ENCODE measurements around the gene SELENOF. TPM values are rescaled to one million over a fixed set of nuclear protein-coding genes. Genes with fewer than 3 reads are reported as not detected.

Gene SELENOF
- polyA plus RNA-seq, 1 of the 3 experiments (the other 2 are of a cell fraction) = 155 TPM

DNA sequence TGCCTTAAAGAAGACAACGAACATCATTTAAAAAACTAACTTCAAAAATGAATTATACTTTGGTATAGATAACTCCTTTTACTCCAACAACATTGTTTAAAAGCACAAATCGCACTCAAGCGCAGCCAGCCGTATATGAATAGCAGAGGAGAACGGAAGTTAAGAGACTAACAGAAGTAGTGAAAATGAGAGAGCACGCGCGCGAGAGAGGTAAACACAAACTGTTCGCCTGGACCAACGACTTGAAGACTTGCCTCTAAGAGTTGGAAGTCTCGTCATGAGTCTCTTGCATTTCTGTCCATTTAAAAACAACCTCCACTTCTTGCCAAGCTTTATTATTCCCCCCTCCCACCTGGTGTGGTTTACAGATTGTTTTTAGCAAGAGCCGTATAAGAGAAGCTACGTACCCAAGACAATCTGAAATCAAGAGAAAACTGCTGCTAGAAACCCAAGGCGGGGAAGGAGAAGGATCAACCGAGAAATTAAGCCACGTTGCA, 479 bp downstream of the SELENOF start:
- Histone ChIP-seq H3K36me3 (replicated peaks in 1 of 2; ENCODE audit: control insufficient read depth in 1 of 2, insufficient read depth in 2 of 2, low read length in 1 of 2) (peaks cover 7 to 9% of the 10 kb centered on the region in 2 experiments), H3K9me2 (no peaks in the 10 kb centered on the region), H3F3A (replicated peaks; ENCODE audit: insufficient read depth) (peaks cover 4% of the 10 kb centered on the region), H4K20me1 (ENCODE audit: insufficient read depth) (peaks cover 40% of the 10 kb centered on the region), H3K9ac (peak overlapping the region; percentile 96), H3K27ac (ENCODE audit: low read depth in 2 of 2, low read length in 1 of 2) (peak overlapping the region; percentile 87 to 91), H3K79me2 (ENCODE audit: insufficient read depth) (peaks cover 90% of the 10 kb centered on the region), H2AFZ (ENCODE audit: low read depth) (peak overlapping the region; percentile 82), H3K4me2 (peak overlapping the region; percentile 81), H3K4me1 (ENCODE audit: control insufficient read depth in 1 of 2, insufficient read depth in 2 of 2, low read depth in 1 of 2, low read length in 1 of 2) (peaks cover 0 to 13% of the 10 kb centered on the region in 2 experiments; a peak in 3 of 4 replicates), H3K27me3 (ENCODE audit: insufficient read depth) (no peaks in the 10 kb centered on the region), H3K9me3 (no peaks in the 10 kb centered on the region; the same call in 1 of the 2 replicates), H3K4me3 (ENCODE audit: low read depth in 2 of 2, low read length in 1 of 2) (peak overlapping the region; percentile 97 to 98)
- ChIA-PET POLR2A (interaction anchor here (1.4 to 1.7 kb wide), 2 partner anchors 12 to 209 kb away, joined by 4 read pairs; partner anchors contain the start of gene SH3GLB1), CTCF (interaction anchor here (0.9 to 1.7 kb wide), 6 partner anchors 9 to 171 kb away, joined by 3 to 6 read pairs (median 4); no protein-coding TSS in a partner anchor)
- no peak for DNase-seq
- no peak for TF ChIP-seq MEF2A (IDR thresholded peaks at IDR 0.05; ENCODE audit: borderline replicate concordance, low read depth)
- TF ChIP-seq, protein P1, sequence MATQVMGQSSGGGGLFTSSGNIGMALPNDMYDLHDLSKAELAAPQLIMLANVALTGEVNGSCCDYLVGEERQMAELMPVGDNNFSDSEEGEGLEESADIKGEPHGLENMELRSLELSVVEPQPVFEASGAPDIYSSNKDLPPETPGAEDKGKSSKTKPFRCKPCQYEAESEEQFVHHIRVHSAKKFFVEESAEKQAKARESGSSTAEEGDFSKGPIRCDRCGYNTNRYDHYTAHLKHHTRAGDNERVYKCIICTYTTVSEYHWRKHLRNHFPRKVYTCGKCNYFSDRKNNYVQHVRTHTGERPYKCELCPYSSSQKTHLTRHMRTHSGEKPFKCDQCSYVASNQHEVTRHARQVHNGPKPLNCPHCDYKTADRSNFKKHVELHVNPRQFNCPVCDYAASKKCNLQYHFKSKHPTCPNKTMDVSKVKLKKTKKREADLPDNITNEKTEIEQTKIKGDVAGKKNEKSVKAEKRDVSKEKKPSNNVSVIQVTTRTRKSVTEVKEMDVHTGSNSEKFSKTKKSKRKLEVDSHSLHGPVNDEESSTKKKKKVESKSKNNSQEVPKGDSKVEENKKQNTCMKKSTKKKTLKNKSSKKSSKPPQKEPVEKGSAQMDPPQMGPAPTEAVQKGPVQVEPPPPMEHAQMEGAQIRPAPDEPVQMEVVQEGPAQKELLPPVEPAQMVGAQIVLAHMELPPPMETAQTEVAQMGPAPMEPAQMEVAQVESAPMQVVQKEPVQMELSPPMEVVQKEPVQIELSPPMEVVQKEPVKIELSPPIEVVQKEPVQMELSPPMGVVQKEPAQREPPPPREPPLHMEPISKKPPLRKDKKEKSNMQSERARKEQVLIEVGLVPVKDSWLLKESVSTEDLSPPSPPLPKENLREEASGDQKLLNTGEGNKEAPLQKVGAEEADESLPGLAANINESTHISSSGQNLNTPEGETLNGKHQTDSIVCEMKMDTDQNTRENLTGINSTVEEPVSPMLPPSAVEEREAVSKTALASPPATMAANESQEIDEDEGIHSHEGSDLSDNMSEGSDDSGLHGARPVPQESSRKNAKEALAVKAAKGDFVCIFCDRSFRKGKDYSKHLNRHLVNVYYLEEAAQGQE (IDR thresholded peaks at IDR 0.05; ENCODE audit: low read depth, low read length) = no peak
- no peak for TF ChIP-seq TCF12 (IDR thresholded peaks at IDR 0.05)
- TF ChIP-seq RXRA (IDR thresholded peaks at IDR 0.05; ENCODE audit: borderline replicate concordance, low read depth) = no peak
- TF ChIP-seq, protein P2, sequence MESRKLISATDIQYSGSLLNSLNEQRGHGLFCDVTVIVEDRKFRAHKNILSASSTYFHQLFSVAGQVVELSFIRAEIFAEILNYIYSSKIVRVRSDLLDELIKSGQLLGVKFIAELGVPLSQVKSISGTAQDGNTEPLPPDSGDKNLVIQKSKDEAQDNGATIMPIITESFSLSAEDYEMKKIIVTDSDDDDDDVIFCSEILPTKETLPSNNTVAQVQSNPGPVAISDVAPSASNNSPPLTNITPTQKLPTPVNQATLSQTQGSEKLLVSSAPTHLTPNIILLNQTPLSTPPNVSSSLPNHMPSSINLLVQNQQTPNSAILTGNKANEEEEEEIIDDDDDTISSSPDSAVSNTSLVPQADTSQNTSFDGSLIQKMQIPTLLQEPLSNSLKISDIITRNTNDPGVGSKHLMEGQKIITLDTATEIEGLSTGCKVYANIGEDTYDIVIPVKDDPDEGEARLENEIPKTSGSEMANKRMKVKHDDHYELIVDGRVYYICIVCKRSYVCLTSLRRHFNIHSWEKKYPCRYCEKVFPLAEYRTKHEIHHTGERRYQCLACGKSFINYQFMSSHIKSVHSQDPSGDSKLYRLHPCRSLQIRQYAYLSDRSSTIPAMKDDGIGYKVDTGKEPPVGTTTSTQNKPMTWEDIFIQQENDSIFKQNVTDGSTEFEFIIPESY (IDR thresholded peaks at IDR 0.05; ENCODE audit: borderline replicate concordance, low read depth) = no peak
- TF ChIP-seq RAD21 (IDR thresholded peaks at IDR 0.05; ENCODE audit: low read length) = no peak
- 3% methylated on average over 17 of the region's 17 CpGs for WGBS (ENCODE audit: low lambda C conversion rate)

DNA sequence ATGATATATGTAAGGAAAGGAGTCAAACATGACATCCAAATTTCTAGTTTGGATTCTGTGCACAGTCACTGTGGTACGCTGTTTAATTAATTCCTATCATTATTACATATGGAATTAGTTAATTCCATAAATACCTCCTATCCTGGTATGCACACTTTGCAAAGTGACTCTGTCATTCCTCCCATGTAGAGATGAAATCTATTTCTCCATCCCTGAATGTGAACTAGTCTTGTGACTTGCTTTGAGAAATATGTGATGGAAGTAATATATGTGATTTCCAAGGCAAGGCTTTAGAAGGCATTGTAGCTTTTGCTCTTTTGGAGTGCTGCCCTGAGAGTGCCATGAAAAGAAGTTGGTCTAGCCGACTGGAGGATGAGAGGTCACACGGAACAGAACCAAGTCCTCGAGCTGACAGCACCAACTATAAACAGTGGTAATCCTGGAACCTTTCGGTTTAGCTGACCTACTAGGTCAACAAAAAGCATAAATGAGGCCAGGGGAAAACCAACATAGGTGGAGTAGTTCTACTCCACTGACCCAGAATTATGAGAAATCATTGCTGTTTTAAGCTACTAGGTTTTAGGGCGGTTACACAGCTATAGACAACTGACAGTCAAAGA, 1.5 kb downstream of the SELENOF start:
- Histone ChIP-seq H3F3A (replicated peaks; ENCODE audit: insufficient read depth) (peaks cover 4% of the 10 kb centered on the region), H3K9me2 (no peaks in the 10 kb centered on the region), H2AFZ (ENCODE audit: low read depth) (no peak overlapping the region), H3K9me3 (no peaks in the 10 kb centered on the region; the same call in 1 of the 2 replicates), H3K4me3 (ENCODE audit: low read depth in 2 of 2, low read length in 1 of 2) (peak overlapping the region; percentile 97 to 98), H3K79me2 (ENCODE audit: insufficient read depth) (peaks cover 91% of the 10 kb centered on the region), H3K4me1 (ENCODE audit: control insufficient read depth in 1 of 2, insufficient read depth in 2 of 2, low read depth in 1 of 2, low read length in 1 of 2) (peaks cover 0 to 13% of the 10 kb centered on the region in 2 experiments; a peak in 3 of 4 replicates), H3K27ac (ENCODE audit: low read depth in 2 of 2, low read length in 1 of 2) (no peak overlapping the region), H3K4me2 (peak overlapping the region; percentile 81), H3K36me3 (replicated peaks in 1 of 2; ENCODE audit: control insufficient read depth in 1 of 2, insufficient read depth in 2 of 2, low read length in 1 of 2) (peaks cover 9 to 14% of the 10 kb centered on the region in 2 experiments), H3K9ac (peak overlapping the region; percentile 96; the same call in 1 of the 2 replicates), H3K27me3 (ENCODE audit: insufficient read depth) (no peaks in the 10 kb centered on the region), H4K20me1 (ENCODE audit: insufficient read depth) (peaks cover 51% of the 10 kb centered on the region)
- DNase-seq = no peak
- CTCF ChIA-PET = interaction anchor here (0.6 to 1.7 kb wide), 5 partner anchors 10 to 207 kb away, joined by 3 to 6 read pairs (median 4); no protein-coding TSS in a partner anchor
- POLR2A ChIA-PET = no interaction called here
- 92% methylated on average over 6 of the region's 6 CpGs for WGBS (ENCODE audit: low lambda C conversion rate)
- TF ChIP-seq ELF1 (IDR thresholded peaks at IDR 0.05) (no peak), GABPA (IDR thresholded peaks at IDR 0.05; ENCODE audit: low read depth) (no peak), CHD2 (IDR thresholded peaks at IDR 0.05; ENCODE audit: low read length, partially characterized antibody) (no peak), NRF1 (IDR thresholded peaks at IDR 0.05; ENCODE audit: low read depth, low read length) (no peak), NFIC (IDR thresholded peaks at IDR 0.05; ENCODE audit: borderline replicate concordance) (no peak), RAD21 (IDR thresholded peaks at IDR 0.05; ENCODE audit: low read length) (no peak), FOXJ3 (CRISPR knock-in tag; IDR thresholded peaks at IDR 0.05) (no peak), FOXM1 (IDR thresholded peaks at IDR 0.05; ENCODE audit: low read depth) (no peak)
- TF ChIP-seq, protein P3, sequence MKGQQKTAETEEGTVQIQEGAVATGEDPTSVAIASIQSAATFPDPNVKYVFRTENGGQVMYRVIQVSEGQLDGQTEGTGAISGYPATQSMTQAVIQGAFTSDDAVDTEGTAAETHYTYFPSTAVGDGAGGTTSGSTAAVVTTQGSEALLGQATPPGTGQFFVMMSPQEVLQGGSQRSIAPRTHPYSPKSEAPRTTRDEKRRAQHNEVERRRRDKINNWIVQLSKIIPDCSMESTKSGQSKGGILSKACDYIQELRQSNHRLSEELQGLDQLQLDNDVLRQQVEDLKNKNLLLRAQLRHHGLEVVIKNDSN (IDR thresholded peaks at IDR 0.05; ENCODE audit: borderline replicate concordance, low read depth) = no peak
- TF ChIP-seq, protein P4, sequence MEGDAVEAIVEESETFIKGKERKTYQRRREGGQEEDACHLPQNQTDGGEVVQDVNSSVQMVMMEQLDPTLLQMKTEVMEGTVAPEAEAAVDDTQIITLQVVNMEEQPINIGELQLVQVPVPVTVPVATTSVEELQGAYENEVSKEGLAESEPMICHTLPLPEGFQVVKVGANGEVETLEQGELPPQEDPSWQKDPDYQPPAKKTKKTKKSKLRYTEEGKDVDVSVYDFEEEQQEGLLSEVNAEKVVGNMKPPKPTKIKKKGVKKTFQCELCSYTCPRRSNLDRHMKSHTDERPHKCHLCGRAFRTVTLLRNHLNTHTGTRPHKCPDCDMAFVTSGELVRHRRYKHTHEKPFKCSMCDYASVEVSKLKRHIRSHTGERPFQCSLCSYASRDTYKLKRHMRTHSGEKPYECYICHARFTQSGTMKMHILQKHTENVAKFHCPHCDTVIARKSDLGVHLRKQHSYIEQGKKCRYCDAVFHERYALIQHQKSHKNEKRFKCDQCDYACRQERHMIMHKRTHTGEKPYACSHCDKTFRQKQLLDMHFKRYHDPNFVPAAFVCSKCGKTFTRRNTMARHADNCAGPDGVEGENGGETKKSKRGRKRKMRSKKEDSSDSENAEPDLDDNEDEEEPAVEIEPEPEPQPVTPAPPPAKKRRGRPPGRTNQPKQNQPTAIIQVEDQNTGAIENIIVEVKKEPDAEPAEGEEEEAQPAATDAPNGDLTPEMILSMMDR (IDR thresholded peaks at IDR 0.05) = no peak
- TF ChIP-seq, protein P2 (IDR thresholded peaks at IDR 0.05; ENCODE audit: borderline replicate concordance, low read depth) = no peak

Measured in SK-N-SH (cell line).